Activated CD8-positive, alpha-beta T cell treated with anti-CD3 and anti-CD28 coated beads for 36 hours (primary cell): ENCODE measurements around the gene WDFY2. TPM values are rescaled to one million over a fixed set of nuclear protein-coding genes. Genes with fewer than 3 reads are reported as not detected.

Experiments used
- ATAC-seq: fragments of 200-7000 bp; cut with Tn5 transposase; one replicate; pipeline ENCODE4 v1.10.0; 2021; ENCODE audit warnings: mild to moderate bottlenecking, moderate library complexity
- CTCF ChIA-PET: fragments of 350-600 bp; sonication (Branson Sonifier 250); formaldehyde crosslinking; loops from one replicate; lab custom pipeline; 2021; ENCODE audit warnings: antibody characterized with exemption; lab: Charles Lee
- POLR2A ChIA-PET: fragments of 350-600 bp; sonication (Branson Sonifier 250); formaldehyde crosslinking; loops from one replicate; lab custom pipeline; 2021; ENCODE audit warnings: antibody characterized with exemption; lab: Charles Lee
- DNase-seq: peaks from one replicate; pipeline ENCODE4 v3.0.0-alpha.2; 2020
- H3K27ac Mint-ChIP-seq: one replicate; pipeline ENCODE4 v1.8.0; 2021; ENCODE audit warnings: mild to moderate bottlenecking, mixed read lengths
- H3K27me3 Mint-ChIP-seq: one replicate; pipeline ENCODE4 v1.8.0; 2021; ENCODE audit warnings: mixed read lengths
- H3K36me3 Mint-ChIP-seq: one replicate; pipeline ENCODE4 v1.8.0; 2021; ENCODE audit warnings: low read depth, mixed read lengths
- H3K4me1 Mint-ChIP-seq: one replicate; pipeline ENCODE4 v1.8.0; 2021; ENCODE audit warnings: low read depth, mixed read lengths
- H3K4me3 Mint-ChIP-seq: one replicate; pipeline ENCODE4 v1.8.0; 2021; ENCODE audit warnings: mild to moderate bottlenecking, moderate library complexity, mixed read lengths
- H3K9me3 Mint-ChIP-seq: one replicate; pipeline ENCODE4 v1.8.0; 2021; ENCODE audit warnings: mixed read lengths
- CTCF ChIP-seq: fragments of 200-600 bp; IDR thresholded peaks from one replicate; pipeline ENCODE4 v1.8.0; 2022; ENCODE audit warnings: antibody characterized with exemption, mild to moderate bottlenecking
- intact Hi-C: fragments of 100-400 bp; cut with micrococcal nuclease; formaldehyde crosslinking; loops from one replicate; pipeline ENCODE4 v1.10.0; 2022
- total RNA-seq, 2 experiments: library from RNA; stranded (reverse); gene quantifications; one replicate each; pipeline ENCODE4 v1.2.3, GENCODE V29; 2021

WDFY2 gene
- total RNA-seq, 2 experiments from 2014 or later: 11.2 to 11.6 TPM

GRCh38 chr13:51601601-51602565, 17.6 kb downstream of the WDFY2 start:
- no peak for TF ChIP-seq CTCF
- ATAC-seq: no peak
- ChIA-PET POLR2A (interaction anchor here (2.7 kb wide), 1 partner anchor 16 kb away, joined by 8 read pairs; no protein-coding TSS in a partner anchor), CTCF (no interaction called here)
- peaks cover 13% of the 10 kb centered on the region for H3K36me3 Mint-ChIP-seq
- no peaks in the 10 kb centered on the region for H3K27me3 Mint-ChIP-seq
- no peak overlapping the region for H3K27ac Mint-ChIP-seq
- no peak overlapping the region for H3K4me3 Mint-ChIP-seq
- peaks cover 25% of the 10 kb centered on the region for H3K4me1 Mint-ChIP-seq
- intact Hi-C loops: no loop called here
- H3K9me3 Mint-ChIP-seq: no peaks in the 10 kb centered on the region
- no peak for DNase-seq

- ChIA-PET POLR2A (interaction anchor here (0.6 to 2.7 kb wide), 3 partner anchors 18 to 94 kb away, joined by 3 to 8 read pairs (median 3); no protein-coding TSS in a partner anchor), CTCF (interaction anchor here (0.8 kb wide), 1 partner anchor 10 kb away, joined by 3 read pairs; no protein-coding TSS in a partner anchor)
- Mint-ChIP-seq H3K27me3 (no peaks in the 10 kb centered on the region), H3K9me3 (no peaks in the 10 kb centered on the region), H3K36me3 (peaks cover 14% of the 10 kb centered on the region), H3K4me1 (peaks cover 25% of the 10 kb centered on the region), H3K4me3 (no peak overlapping the region), H3K27ac (no peak overlapping the region)
- no peak for TF ChIP-seq CTCF
- intact Hi-C loops: no loop called here
- ATAC-seq: no peak
- no peak for DNase-seq
These were observed 19.5 kb downstream of the WDFY2 start for GRCh38 chr13:51603716-51604115.

- no peaks in the 10 kb centered on the region for H3K27me3 Mint-ChIP-seq
- DNase-seq (no peak), ATAC-seq (no peak)
- no peak for TF ChIP-seq CTCF
- H3K4me1 Mint-ChIP-seq: peaks cover 14% of the 10 kb centered on the region
- H3K9me3 Mint-ChIP-seq: no peaks in the 10 kb centered on the region
- no peak overlapping the region for H3K4me3 Mint-ChIP-seq
- peaks cover 14% of the 10 kb centered on the region for H3K36me3 Mint-ChIP-seq
- H3K27ac Mint-ChIP-seq: no peak overlapping the region
- ChIA-PET POLR2A (no interaction called here), CTCF (interaction anchor here (1.5 kb wide), 1 partner anchor 192 kb away, joined by 4 read pairs; no protein-coding TSS in a partner anchor)
- intact Hi-C loops: no loop called here
These were observed 21.4 kb downstream of the WDFY2 start for GRCh38 chr13:51605698-51606097.

GRCh38 chr13:51607165-51607564, 22.9 kb downstream of the WDFY2 start:
- peaks cover 8% of the 10 kb centered on the region for H3K36me3 Mint-ChIP-seq
- no peak overlapping the region for H3K4me3 Mint-ChIP-seq
- no peaks in the 10 kb centered on the region for H3K9me3 Mint-ChIP-seq
- intact Hi-C loops: no loop called here
- H3K27ac Mint-ChIP-seq: no peak overlapping the region
- ATAC-seq (no peak), DNase-seq (no peak)
- H3K27me3 Mint-ChIP-seq: no peaks in the 10 kb centered on the region
- H3K4me1 Mint-ChIP-seq: peaks cover 9% of the 10 kb centered on the region
- ChIA-PET POLR2A (no interaction called here), CTCF (no interaction called here)
- TF ChIP-seq CTCF: no peak

- ChIA-PET CTCF (no interaction called here), POLR2A (no interaction called here)
- no peak for TF ChIP-seq CTCF
These were observed 24.7 kb downstream of the WDFY2 start for GRCh38 chr13:51608857-51609406.

More at GRCh38 chr13:51608857-51609406, 24.7 kb downstream of the WDFY2 start:
- Mint-ChIP-seq H3K4me3 (no peak overlapping the region), H3K36me3 (peaks cover 1% of the 10 kb centered on the region), H3K27ac (no peak overlapping the region), H3K27me3 (no peaks in the 10 kb centered on the region), H3K4me1 (peaks cover 10% of the 10 kb centered on the region), H3K9me3 (no peaks in the 10 kb centered on the region)
- no peak for ATAC-seq
- DNase-seq: no peak
- intact Hi-C loops: no loop called here
